GM23338 (cell line): ENCODE results near the gene GAS2L3. TPM values are rescaled to one million over a fixed set of nuclear protein-coding genes. Genes with fewer than 3 reads are reported as not detected.

Source experiments
- ATAC-seq: fragments of 200-7000 bp; cut with Tn5 transposase; 3 replicates; pipeline ENCODE4 v1.9.1; 2020
- DNase-seq: peaks from one replicate; pipeline ENCODE4 v3.0.0-alpha.2; 2015; ENCODE audit warnings: low spot score
- H2AFZ ChIP-seq: fragments of 200-600 bp; sonication (generic); 2 replicates; pipeline ENCODE4 v1.8.0; 2016; ENCODE audit warnings: antibody characterized with exemption, mild to moderate bottlenecking, moderate library complexity
- H3F3A ChIP-seq: fragments of 200-600 bp; sonication (generic); replicated peaks from 2 replicates; pipeline ENCODE4 v1.8.0; 2017; ENCODE audit warnings: antibody characterized with exemption, mixed run types, low read depth
- H3K27ac ChIP-seq: fragments of 200-600 bp; sonication (generic); 2 replicates; pipeline ENCODE4 v1.6.1; 2016; ENCODE audit warnings: low read depth
- H3K27me3 ChIP-seq: fragments of 200-600 bp; sonication (generic); 2 replicates; pipeline ENCODE4 v1.8.0; 2016; ENCODE audit warnings: mild to moderate bottlenecking, mixed run types, moderate library complexity; ENCODE audit not compliant: insufficient read depth
- H3K36me3 ChIP-seq: fragments of 200-600 bp; sonication (generic); 2 replicates; pipeline ENCODE4 v1.8.0; 2016; ENCODE audit warnings: mild to moderate bottlenecking; ENCODE audit not compliant: insufficient read depth
- H3K4me1 ChIP-seq: fragments of 200-600 bp; sonication (generic); 2 replicates; pipeline ENCODE4 v1.8.0; 2016; ENCODE audit warnings: mild to moderate bottlenecking, moderate library complexity; ENCODE audit not compliant: insufficient read depth
- H3K4me2 ChIP-seq: fragments of 200-600 bp; sonication (generic); 2 replicates; pipeline ENCODE4 v1.7.1; 2017; ENCODE audit warnings: mixed run types
- H3K4me3 ChIP-seq: fragments of 200-600 bp; sonication (generic); 2 replicates; pipeline ENCODE4 v1.6.1; 2016; ENCODE audit warnings: mixed run types
- H3K79me2 ChIP-seq: fragments of 200-600 bp; sonication (generic); replicated peaks from 2 replicates; pipeline ENCODE4 v1.8.0; 2017; ENCODE audit warnings: mild to moderate bottlenecking; ENCODE audit not compliant: insufficient read depth
- H3K9me2 ChIP-seq: fragments of 200-600 bp; sonication (generic); 2 replicates; pipeline ENCODE4 v1.8.0; 2017; ENCODE audit not compliant: insufficient read depth
- H4K20me1 ChIP-seq: fragments of 200-600 bp; sonication (generic); replicated peaks from 2 replicates; pipeline ENCODE4 v1.8.0; 2017; ENCODE audit warnings: mild to moderate bottlenecking; ENCODE audit not compliant: insufficient read depth
- H3K27ac Mint-ChIP-seq: 2 replicates; pipeline ENCODE4 v1.8.0; 2020; ENCODE audit warnings: inconsistent platforms, mild to moderate bottlenecking, moderate library complexity, mixed read lengths
- H3K27me3 Mint-ChIP-seq: 3 replicates; pipeline ENCODE4 v1.8.0; 2022; ENCODE audit warnings: low read depth, mild to moderate bottlenecking, moderate library complexity, mixed read lengths, inconsistent platforms; ENCODE audit not compliant: insufficient read depth, poor library complexity
- H3K36me3 Mint-ChIP-seq: 3 replicates; pipeline ENCODE4 v1.8.0; 2021; ENCODE audit warnings: low read depth, mild to moderate bottlenecking, inconsistent platforms, moderate library complexity, mixed read lengths
- H3K4me1 Mint-ChIP-seq: 3 replicates; pipeline ENCODE4 v1.8.0; 2020; ENCODE audit warnings: mild to moderate bottlenecking, inconsistent platforms, mixed read lengths
- H3K4me3 Mint-ChIP-seq: 3 replicates; pipeline ENCODE4 v1.8.0; 2021; ENCODE audit warnings: moderate library complexity, mild to moderate bottlenecking, inconsistent platforms, mixed read lengths
- H3K9me3 Mint-ChIP-seq: 3 replicates; pipeline ENCODE4 v1.8.0; 2020; ENCODE audit warnings: moderate library complexity, mild to moderate bottlenecking, inconsistent platforms, mixed read lengths
- CREB1 ChIP-seq: fragments of 250-450 bp; sonication (Bioruptor Pico); IDR thresholded peaks from 2 replicates; pipeline ENCODE4 v1.5.0; 2020; ENCODE audit warnings: low read depth, mild to moderate bottlenecking, moderate library complexity
- JUNB ChIP-seq: IDR thresholded peaks from one replicate; pipeline ENCODE4 v1.6.1; 2016; ENCODE audit warnings: antibody characterized with exemption; ENCODE audit not compliant: unreplicated experiment
- NANOG ChIP-seq: IDR thresholded peaks from 2 replicates; pipeline ENCODE4 v1.6.1; 2016; ENCODE audit warnings: antibody characterized with exemption, borderline replicate concordance
- ZNF114 ChIP-seq: fragments of 250-450 bp; sonication (Bioruptor Pico); IDR thresholded peaks from 2 replicates; pipeline ENCODE4 v1.5.0; 2020; ENCODE audit warnings: mild to moderate bottlenecking, moderate library complexity
- polyA plus RNA-seq: library from polyadenylated mRNA; unstranded; fragments of >200 nt; fragmentation: Nextera tagmentation; extraction: Ambion mirVana; gene quantifications from 2 replicates; pipeline ENCODE4 v1.2.1, GENCODE V29; 2016
- total RNA-seq: library from RNA; depleted of rRNA; stranded (reverse); fragments of >200 nt; shearing (Covaris generic); gene quantifications from 2 replicates; pipeline ENCODE4 v1.2.3, GENCODE V29; 2014
- TF ChIP-seq, protein P1 (sequence below): IDR thresholded peaks from 2 replicates; pipeline ENCODE4 v1.6.1; 2016; ENCODE audit warnings: antibody characterized with exemption
- TF ChIP-seq, protein P2 (sequence below): fragments of 250-450 bp; sonication (Bioruptor Pico); IDR thresholded peaks from 2 replicates; pipeline ENCODE4 v1.5.0; 2020; ENCODE audit warnings: mild to moderate bottlenecking, moderate library complexity
- TF ChIP-seq, protein P3 (sequence below), 2 experiments: fragments of 200-600 bp in 1 of 2; sonication (generic) in 1 of 2; conservative IDR thresholded peaks; 2 replicates each; pipeline versions ENCODE4 v1.5.1 to v1.6.1; 2016 to 2017; ENCODE audit warnings: antibody characterized with exemption in 2 of 2, low read depth in 2 of 2, mild to moderate bottlenecking in 2 of 2, moderate library complexity in 1 of 2
- TF ChIP-seq, protein P4 (sequence below): IDR thresholded peaks from one replicate; pipeline ENCODE4 v1.6.1; 2018; ENCODE audit warnings: antibody characterized with exemption; ENCODE audit not compliant: unreplicated experiment

GAS2L3 gene
- total and polyA plus RNA-seq, 2 experiments from 2014 or later: 9.7 to 22.3 TPM

DNA sequence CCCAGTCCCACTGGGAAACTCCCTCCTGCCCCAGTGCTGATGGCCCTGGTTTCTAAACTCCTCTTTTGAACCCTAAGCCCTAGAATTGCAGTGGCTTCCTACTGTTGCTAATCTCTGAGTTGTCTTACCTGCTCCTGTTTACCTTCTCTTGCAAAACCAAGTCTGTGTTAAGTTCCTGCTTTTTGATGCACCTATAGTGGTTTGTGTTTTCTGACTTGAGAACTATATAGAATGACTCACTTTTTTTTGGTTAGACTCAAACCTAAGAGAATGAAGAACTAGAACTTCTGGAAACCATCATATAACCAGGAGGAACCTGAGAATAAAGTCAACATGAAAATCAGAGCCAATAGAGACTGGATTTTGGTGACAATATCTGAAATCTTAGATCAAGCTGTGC is 5.5 kb upstream of the GAS2L3 start:
- H3K27ac Mint-ChIP-seq: no peak overlapping the region
- DNase-seq (no peak), ATAC-seq (no peak)
- no peaks in the 10 kb centered on the region for H3K9me3 Mint-ChIP-seq
- Histone ChIP-seq H3K9me2 (no peaks in the 10 kb centered on the region), H3K4me3 (no peak overlapping the region), H3K27me3 (peaks cover 18% of the 10 kb centered on the region), H3K4me2 (no peak overlapping the region), H3K27ac (no peak overlapping the region), H3F3A (no peaks in the 10 kb centered on the region), H3K36me3 (no peaks in the 10 kb centered on the region), H4K20me1 (no peaks in the 10 kb centered on the region), H2AFZ (no peak overlapping the region), H3K4me1 (no peaks in the 10 kb centered on the region), H3K79me2 (no peaks in the 10 kb centered on the region)
- H3K4me1 Mint-ChIP-seq: peaks cover 8% of the 10 kb centered on the region
- no peak overlapping the region for H3K4me3 Mint-ChIP-seq
- peaks cover 12% of the 10 kb centered on the region for H3K27me3 Mint-ChIP-seq
- TF ChIP-seq, protein P1, sequence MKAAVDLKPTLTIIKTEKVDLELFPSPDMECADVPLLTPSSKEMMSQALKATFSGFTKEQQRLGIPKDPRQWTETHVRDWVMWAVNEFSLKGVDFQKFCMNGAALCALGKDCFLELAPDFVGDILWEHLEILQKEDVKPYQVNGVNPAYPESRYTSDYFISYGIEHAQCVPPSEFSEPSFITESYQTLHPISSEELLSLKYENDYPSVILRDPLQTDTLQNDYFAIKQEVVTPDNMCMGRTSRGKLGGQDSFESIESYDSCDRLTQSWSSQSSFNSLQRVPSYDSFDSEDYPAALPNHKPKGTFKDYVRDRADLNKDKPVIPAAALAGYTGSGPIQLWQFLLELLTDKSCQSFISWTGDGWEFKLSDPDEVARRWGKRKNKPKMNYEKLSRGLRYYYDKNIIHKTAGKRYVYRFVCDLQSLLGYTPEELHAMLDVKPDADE: no peak
- TF ChIP-seq ZNF114 (CRISPR knock-in tag): no peak
- no peaks in the 10 kb centered on the region for H3K36me3 Mint-ChIP-seq

DNA sequence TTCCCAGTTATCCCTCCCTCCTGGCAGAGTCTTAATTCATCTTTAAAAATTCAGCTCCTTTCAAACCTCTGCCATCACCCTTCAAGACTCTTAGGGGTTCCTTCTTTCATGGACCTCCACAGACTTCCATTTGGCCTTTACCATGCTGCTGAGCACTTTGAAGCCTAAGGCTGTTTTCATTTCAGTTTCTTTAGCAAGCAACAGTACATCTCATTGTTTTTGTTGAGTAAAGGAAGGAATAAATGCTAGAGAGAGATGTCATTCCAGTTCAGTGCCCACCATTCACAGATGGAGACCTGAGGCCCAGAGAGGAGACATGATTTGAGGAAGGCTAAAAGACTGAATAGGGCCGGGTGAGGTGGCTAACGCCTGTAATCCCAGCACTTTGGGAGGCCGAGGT is 1.3 kb upstream of the GAS2L3 start:
- Histone ChIP-seq H3F3A (no peaks in the 10 kb centered on the region), H3K36me3 (no peaks in the 10 kb centered on the region), H3K27ac (no peak overlapping the region), H3K9me2 (no peaks in the 10 kb centered on the region), H3K4me1 (peaks cover 5% of the 10 kb centered on the region; the same call in 1 of the 2 replicates), H3K4me2 (no peak overlapping the region), H3K27me3 (peaks cover 26% of the 10 kb centered on the region), H4K20me1 (no peaks in the 10 kb centered on the region), H2AFZ (no peak overlapping the region), H3K4me3 (no peak overlapping the region), H3K79me2 (peaks cover 24% of the 10 kb centered on the region)
- no peaks in the 10 kb centered on the region for H3K9me3 Mint-ChIP-seq
- H3K27me3 Mint-ChIP-seq: peaks cover 22% of the 10 kb centered on the region
- peaks cover 7% of the 10 kb centered on the region; the same call in 2 of the 3 replicates for H3K4me1 Mint-ChIP-seq
- no peak overlapping the region for H3K27ac Mint-ChIP-seq
- H3K36me3 Mint-ChIP-seq: no peaks in the 10 kb centered on the region
- DNase-seq (no peak), ATAC-seq (no peak)
- peak overlapping the region; percentile 37; the same call in 2 of the 3 replicates for H3K4me3 Mint-ChIP-seq
- TF ChIP-seq, protein P2, sequence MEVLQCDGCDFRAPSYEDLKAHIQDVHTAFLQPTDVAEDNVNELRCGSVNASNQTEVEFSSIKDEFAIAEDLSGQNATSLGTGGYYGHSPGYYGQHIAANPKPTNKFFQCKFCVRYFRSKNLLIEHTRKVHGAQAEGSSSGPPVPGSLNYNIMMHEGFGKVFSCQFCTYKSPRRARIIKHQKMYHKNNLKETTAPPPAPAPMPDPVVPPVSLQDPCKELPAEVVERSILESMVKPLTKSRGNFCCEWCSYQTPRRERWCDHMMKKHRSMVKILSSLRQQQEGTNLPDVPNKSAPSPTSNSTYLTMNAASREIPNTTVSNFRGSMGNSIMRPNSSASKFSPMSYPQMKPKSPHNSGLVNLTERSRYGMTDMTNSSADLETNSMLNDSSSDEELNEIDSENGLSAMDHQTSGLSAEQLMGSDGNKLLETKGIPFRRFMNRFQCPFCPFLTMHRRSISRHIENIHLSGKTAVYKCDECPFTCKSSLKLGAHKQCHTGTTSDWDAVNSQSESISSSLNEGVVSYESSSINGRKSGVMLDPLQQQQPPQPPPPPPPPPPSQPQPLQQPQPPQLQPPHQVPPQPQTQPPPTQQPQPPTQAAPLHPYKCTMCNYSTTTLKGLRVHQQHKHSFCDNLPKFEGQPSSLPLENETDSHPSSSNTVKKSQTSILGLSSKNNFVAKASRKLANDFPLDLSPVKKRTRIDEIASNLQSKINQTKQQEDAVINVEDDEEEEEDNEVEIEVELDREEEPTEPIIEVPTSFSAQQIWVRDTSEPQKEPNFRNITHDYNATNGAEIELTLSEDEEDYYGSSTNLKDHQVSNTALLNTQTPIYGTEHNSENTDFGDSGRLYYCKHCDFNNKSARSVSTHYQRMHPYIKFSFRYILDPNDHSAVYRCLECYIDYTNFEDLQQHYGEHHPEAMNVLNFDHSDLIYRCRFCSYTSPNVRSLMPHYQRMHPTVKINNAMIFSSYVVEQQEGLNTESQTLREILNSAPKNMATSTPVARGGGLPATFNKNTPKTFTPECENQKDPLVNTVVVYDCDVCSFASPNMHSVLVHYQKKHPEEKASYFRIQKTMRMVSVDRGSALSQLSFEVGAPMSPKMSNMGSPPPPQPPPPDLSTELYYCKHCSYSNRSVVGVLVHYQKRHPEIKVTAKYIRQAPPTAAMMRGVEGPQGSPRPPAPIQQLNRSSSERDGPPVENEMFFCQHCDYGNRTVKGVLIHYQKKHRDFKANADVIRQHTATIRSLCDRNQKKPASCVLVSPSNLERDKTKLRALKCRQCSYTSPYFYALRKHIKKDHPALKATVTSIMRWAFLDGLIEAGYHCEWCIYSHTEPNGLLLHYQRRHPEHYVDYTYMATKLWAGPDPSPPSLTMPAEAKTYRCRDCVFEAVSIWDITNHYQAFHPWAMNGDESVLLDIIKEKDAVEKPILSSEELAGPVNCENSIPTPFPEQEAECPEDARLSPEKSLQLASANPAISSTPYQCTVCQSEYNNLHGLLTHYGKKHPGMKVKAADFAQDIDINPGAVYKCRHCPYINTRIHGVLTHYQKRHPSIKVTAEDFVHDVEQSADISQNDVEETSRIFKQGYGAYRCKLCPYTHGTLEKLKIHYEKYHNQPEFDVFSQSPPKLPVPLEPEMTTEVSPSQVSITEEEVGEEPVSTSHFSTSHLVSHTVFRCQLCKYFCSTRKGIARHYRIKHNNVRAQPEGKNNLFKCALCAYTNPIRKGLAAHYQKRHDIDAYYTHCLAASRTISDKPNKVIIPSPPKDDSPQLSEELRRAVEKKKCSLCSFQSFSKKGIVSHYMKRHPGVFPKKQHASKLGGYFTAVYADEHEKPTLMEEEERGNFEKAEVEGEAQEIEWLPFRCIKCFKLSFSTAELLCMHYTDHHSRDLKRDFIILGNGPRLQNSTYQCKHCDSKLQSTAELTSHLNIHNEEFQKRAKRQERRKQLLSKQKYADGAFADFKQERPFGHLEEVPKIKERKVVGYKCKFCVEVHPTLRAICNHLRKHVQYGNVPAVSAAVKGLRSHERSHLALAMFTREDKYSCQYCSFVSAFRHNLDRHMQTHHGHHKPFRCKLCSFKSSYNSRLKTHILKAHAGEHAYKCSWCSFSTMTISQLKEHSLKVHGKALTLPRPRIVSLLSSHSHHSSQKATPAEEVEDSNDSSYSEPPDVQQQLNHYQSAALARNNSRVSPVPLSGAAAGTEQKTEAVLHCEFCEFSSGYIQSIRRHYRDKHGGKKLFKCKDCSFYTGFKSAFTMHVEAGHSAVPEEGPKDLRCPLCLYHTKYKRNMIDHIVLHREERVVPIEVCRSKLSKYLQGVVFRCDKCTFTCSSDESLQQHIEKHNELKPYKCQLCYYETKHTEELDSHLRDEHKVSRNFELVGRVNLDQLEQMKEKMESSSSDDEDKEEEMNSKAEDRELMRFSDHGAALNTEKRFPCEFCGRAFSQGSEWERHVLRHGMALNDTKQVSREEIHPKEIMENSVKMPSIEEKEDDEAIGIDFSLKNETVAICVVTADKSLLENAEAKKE (CRISPR knock-in tag): no peak
- TF ChIP-seq JUNB: no peak
- no peak for TF ChIP-seq CREB1 (CRISPR knock-in tag)
- TF ChIP-seq, protein P3, sequence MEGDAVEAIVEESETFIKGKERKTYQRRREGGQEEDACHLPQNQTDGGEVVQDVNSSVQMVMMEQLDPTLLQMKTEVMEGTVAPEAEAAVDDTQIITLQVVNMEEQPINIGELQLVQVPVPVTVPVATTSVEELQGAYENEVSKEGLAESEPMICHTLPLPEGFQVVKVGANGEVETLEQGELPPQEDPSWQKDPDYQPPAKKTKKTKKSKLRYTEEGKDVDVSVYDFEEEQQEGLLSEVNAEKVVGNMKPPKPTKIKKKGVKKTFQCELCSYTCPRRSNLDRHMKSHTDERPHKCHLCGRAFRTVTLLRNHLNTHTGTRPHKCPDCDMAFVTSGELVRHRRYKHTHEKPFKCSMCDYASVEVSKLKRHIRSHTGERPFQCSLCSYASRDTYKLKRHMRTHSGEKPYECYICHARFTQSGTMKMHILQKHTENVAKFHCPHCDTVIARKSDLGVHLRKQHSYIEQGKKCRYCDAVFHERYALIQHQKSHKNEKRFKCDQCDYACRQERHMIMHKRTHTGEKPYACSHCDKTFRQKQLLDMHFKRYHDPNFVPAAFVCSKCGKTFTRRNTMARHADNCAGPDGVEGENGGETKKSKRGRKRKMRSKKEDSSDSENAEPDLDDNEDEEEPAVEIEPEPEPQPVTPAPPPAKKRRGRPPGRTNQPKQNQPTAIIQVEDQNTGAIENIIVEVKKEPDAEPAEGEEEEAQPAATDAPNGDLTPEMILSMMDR (conservative IDR thresholded peaks at IDR 0.05; ENCODE audit: low read depth in 2 of 2): no peak
- TF ChIP-seq NANOG: no peak
- TF ChIP-seq, protein P1: no peak
- TF ChIP-seq, protein P4, sequence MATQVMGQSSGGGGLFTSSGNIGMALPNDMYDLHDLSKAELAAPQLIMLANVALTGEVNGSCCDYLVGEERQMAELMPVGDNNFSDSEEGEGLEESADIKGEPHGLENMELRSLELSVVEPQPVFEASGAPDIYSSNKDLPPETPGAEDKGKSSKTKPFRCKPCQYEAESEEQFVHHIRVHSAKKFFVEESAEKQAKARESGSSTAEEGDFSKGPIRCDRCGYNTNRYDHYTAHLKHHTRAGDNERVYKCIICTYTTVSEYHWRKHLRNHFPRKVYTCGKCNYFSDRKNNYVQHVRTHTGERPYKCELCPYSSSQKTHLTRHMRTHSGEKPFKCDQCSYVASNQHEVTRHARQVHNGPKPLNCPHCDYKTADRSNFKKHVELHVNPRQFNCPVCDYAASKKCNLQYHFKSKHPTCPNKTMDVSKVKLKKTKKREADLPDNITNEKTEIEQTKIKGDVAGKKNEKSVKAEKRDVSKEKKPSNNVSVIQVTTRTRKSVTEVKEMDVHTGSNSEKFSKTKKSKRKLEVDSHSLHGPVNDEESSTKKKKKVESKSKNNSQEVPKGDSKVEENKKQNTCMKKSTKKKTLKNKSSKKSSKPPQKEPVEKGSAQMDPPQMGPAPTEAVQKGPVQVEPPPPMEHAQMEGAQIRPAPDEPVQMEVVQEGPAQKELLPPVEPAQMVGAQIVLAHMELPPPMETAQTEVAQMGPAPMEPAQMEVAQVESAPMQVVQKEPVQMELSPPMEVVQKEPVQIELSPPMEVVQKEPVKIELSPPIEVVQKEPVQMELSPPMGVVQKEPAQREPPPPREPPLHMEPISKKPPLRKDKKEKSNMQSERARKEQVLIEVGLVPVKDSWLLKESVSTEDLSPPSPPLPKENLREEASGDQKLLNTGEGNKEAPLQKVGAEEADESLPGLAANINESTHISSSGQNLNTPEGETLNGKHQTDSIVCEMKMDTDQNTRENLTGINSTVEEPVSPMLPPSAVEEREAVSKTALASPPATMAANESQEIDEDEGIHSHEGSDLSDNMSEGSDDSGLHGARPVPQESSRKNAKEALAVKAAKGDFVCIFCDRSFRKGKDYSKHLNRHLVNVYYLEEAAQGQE: no peak
